HCT116 (cell line): ENCODE results near the gene RIBC2. TPM values are rescaled to one million over a fixed set of nuclear protein-coding genes. Genes with fewer than 3 reads are reported as not detected.
"Not testable (repeated sequence)": the region's sequence is repeated elsewhere in the genome, so short reads cannot be mapped to it uniquely, and the experiment has no call there.

ENCODE experiments used
- ATAC-seq: fragments of 200-7000 bp; cut with Tn5 transposase; 2 replicates; pipeline ENCODE4 v1.9.1; 2020; ENCODE audit warnings: mild to moderate bottlenecking, moderate library complexity
- BruUV-seq: library from RNA; stranded (reverse); fragments of 400-500 nt; replicated peaks from 2 replicates; lab custom pipeline; 2021; lab: Mats Ljungman, UMichigan
- CTCF ChIA-PET: fragments of 300-600 bp; sonication (Branson Sonifier 250); formaldehyde crosslinking; loops from one replicate; lab custom pipeline; 2021; ENCODE audit warnings: antibody characterized with exemption; lab: Charles Lee
- POLR2A ChIA-PET: fragments of 300-600, 350-600 bp; sonication (Branson Sonifier 250); formaldehyde crosslinking; loops from one replicate; lab custom pipeline; 2021; ENCODE audit warnings: antibody characterized with exemption; lab: Charles Lee
- RAD21 ChIA-PET, 2 experiments: fragments of 300-600 bp; sonication (Branson Sonifier 250); formaldehyde crosslinking; loops; one replicate each; lab custom pipeline; 2023; ENCODE audit warnings: low total read pairs in 2 of 2; ENCODE audit not compliant: uncharacterized antibody in 2 of 2, unreplicated experiment in 2 of 2, low non-redundant PET in 1 of 2; lab: Charles Lee
- DNase-seq: peaks from one replicate; pipeline ENCODE4 v3.0.0-alpha.2; 2010; ENCODE audit warnings: low read depth, low spot score
- H2AFZ ChIP-seq: fragments of 200-600 bp; shearing (Covaris generic), sonication (generic); 2 replicates; pipeline ENCODE4 v1.6.1; 2017; ENCODE audit warnings: low read depth, mixed run types, mixed read lengths, antibody characterized with exemption, low read length; ENCODE audit not compliant: poor library complexity, severe bottlenecking
- H3K27ac ChIP-seq: 2 replicates; pipeline ENCODE4 v1.5.1; 2012; ENCODE audit warnings: low read depth, low read length
- H3K27me3 ChIP-seq: fragments of 200-600 bp; sonication (generic); 2 replicates; pipeline ENCODE4 v1.6.1; 2016; ENCODE audit warnings: mixed run types, low read length, mixed read lengths; ENCODE audit not compliant: insufficient read depth
- H3K36me3 ChIP-seq, 2 experiments: fragments of 200-500 bp in 1 of 2; fragments of 200-600 bp in 1 of 2; sonication (Bioruptor generic) in 1 of 2; sonication (generic) in 1 of 2; 2 replicates each; pipeline versions ENCODE4 v1.5.1 to v1.6.1; 2014 to 2016; ENCODE audit warnings: low read length in 2 of 2, inconsistent platforms in 1 of 2, mixed read lengths in 1 of 2, mixed run types in 1 of 2; ENCODE audit not compliant: insufficient read depth in 2 of 2, control insufficient read depth in 1 of 2
- H3K4me1 ChIP-seq, 2 experiments: fragments of 200-600 bp in 1 of 2; sonication (generic) in 1 of 2; 2 replicates each; pipeline versions ENCODE4 v1.5.1 to v1.6.1; 2012 to 2017; ENCODE audit warnings: low read length in 2 of 2, inconsistent platforms in 1 of 2, mild to moderate bottlenecking in 1 of 2, mixed read lengths in 1 of 2, mixed run types in 1 of 2, moderate library complexity in 1 of 2; ENCODE audit not compliant: insufficient read depth in 2 of 2, control insufficient read depth in 1 of 2
- H3K4me2 ChIP-seq: fragments of 200-600 bp; sonication (generic); 2 replicates; pipeline ENCODE4 v1.6.1; 2017; ENCODE audit warnings: mixed run types, low read length, mixed read lengths
- H3K4me3 ChIP-seq, 2 experiments: fragments of 200-600 bp in 1 of 2; sonication (generic) in 1 of 2; replicated peaks in 1 of 2; 2 replicates each; pipeline ENCODE4 v1.5.1; 2011 to 2016; ENCODE audit warnings: low read length in 2 of 2, control low read depth in 1 of 2, low read depth in 1 of 2, mild to moderate bottlenecking in 1 of 2, mixed read lengths in 1 of 2, mixed run types in 1 of 2
- H3K79me2 ChIP-seq: fragments of 200-600 bp; sonication (generic); 2 replicates; pipeline ENCODE4 v1.6.1; 2017; ENCODE audit warnings: mild to moderate bottlenecking, mixed run types, low read length, moderate library complexity, mixed read lengths; ENCODE audit not compliant: insufficient read depth
- H3K9ac ChIP-seq: fragments of 200-600 bp; sonication (generic); 2 replicates; pipeline ENCODE4 v1.6.1; 2016; ENCODE audit warnings: low read length, mixed read lengths
- H3K9me2 ChIP-seq: fragments of 200-600 bp; sonication (generic), shearing (Covaris generic); 2 replicates; pipeline ENCODE4 v1.6.1; 2017; ENCODE audit warnings: mixed run types, mild to moderate bottlenecking, moderate library complexity; ENCODE audit not compliant: insufficient read depth
- H3K9me3 ChIP-seq, 2 experiments: fragments of 200-500 bp in 1 of 2; fragments of 200-600 bp in 1 of 2; sonication (Bioruptor generic) in 1 of 2; sonication (generic) in 1 of 2; 2 replicates each; pipeline ENCODE4 v1.6.1; 2014 to 2017; ENCODE audit warnings: low read length in 2 of 2, mixed read lengths in 2 of 2, inconsistent platforms in 1 of 2, low read depth in 1 of 2, mild to moderate bottlenecking in 1 of 2, mixed run types in 1 of 2, moderate library complexity in 1 of 2; ENCODE audit not compliant: control insufficient read depth in 1 of 2, insufficient read depth in 1 of 2
- H4K20me1 ChIP-seq: fragments of 200-600 bp; sonication (generic), shearing (Covaris generic); 2 replicates; pipeline ENCODE4 v1.6.1; 2017; ENCODE audit warnings: mixed run types, mild to moderate bottlenecking, moderate library complexity; ENCODE audit not compliant: insufficient read depth
- CTCF ChIP-seq, 3 experiments: fragments of 200-600 bp in 1 of 3; sonication (generic) in 1 of 3; IDR thresholded peaks in 2 of 3; conservative IDR thresholded peaks in 1 of 3; 2 replicates each; pipeline ENCODE4 v1.5.1; 2012 to 2017; ENCODE audit warnings: low read depth in 2 of 3, low read length in 2 of 3, antibody characterized with exemption in 1 of 3, borderline replicate concordance in 1 of 3, control low read depth in 1 of 3, mild to moderate bottlenecking in 1 of 3, mixed read lengths in 1 of 3, mixed run types in 1 of 3, moderate library complexity in 1 of 3; ENCODE audit not compliant: insufficient read depth in 1 of 3
- MAX ChIP-seq: IDR thresholded peaks from 2 replicates; pipeline ENCODE4 v1.6.1; 2012
- intact Hi-C: fragments of 100-400 bp; cut with micrococcal nuclease; formaldehyde crosslinking; loops from 2 replicates; pipeline ENCODE4 v1.10.0; 2022
- total RNA-seq: library from RNA; stranded (reverse); gene quantifications from one replicate; pipeline ENCODE4 v1.2.1, GENCODE V29; 2021; ENCODE audit not compliant: unreplicated experiment

Gene RIBC2
- total RNA-seq, 1 experiment from 2014 or later: 8.3 TPM

- TF ChIP-seq MAX (no peak), CTCF (IDR thresholded peaks at IDR 0.05 in 2 of 3, conservative IDR thresholded peaks at IDR 0.05 in 1 of 3; ENCODE audit: borderline replicate concordance in 1 of 3, insufficient read depth in 1 of 3, low read depth in 2 of 3, low read length in 2 of 3) (peak in 2 of 3 experiments; percentile 30 to 36; a peak in 4 of 6 replicates)
- POLR2A ChIA-PET: no interaction called here
- no peaks in the 10 kb centered on the region for H3K9me2 ChIP-seq
- no TSS peak for BruUV-seq
- RAD21 ChIA-PET: no interaction called here
- H3K4me3 ChIP-seq: no peak overlapping the region
- CTCF ChIA-PET: interaction anchor here (1.4 to 1.6 kb wide), 2 partner anchors 11 to 21 kb away, joined by 4 to 5 read pairs; no protein-coding TSS in a partner anchor
- H3K27ac ChIP-seq: no peak overlapping the region
- H3K4me2 ChIP-seq: no peak overlapping the region
- no peaks in the 10 kb centered on the region for H3K9me3 ChIP-seq
- no peaks in the 10 kb centered on the region for H3K36me3 ChIP-seq
- no peaks in the 10 kb centered on the region for H3K4me1 ChIP-seq
- peak; percentile 82 for ATAC-seq
- no peaks in the 10 kb centered on the region for H4K20me1 ChIP-seq
- no peak for DNase-seq
- intact Hi-C loops: no loop called here
- no peak overlapping the region for H3K9ac ChIP-seq
- H3K27me3 ChIP-seq: no peaks in the 10 kb centered on the region
- H2AFZ ChIP-seq: no peak overlapping the region
- H3K79me2 ChIP-seq: no peaks in the 10 kb centered on the region
Observed at GRCh38 chr22:45462034-45462655, 48.7 kb downstream of the RIBC2 start.

- H3K36me3 ChIP-seq, DNase-seq, BruUV-seq, H3K9me3 ChIP-seq, POLR2A ChIA-PET, H3K79me2 ChIP-seq, RAD21 ChIA-PET, ATAC-seq, H3K9ac ChIP-seq, H3K27me3 ChIP-seq, H4K20me1 ChIP-seq, intact Hi-C loops, CTCF ChIA-PET, H3K4me1 ChIP-seq, H3K4me3 ChIP-seq, H2AFZ ChIP-seq, H3K27ac ChIP-seq, H3K9me2 ChIP-seq, H3K4me2 ChIP-seq: not testable (repeated sequence)
Observed at GRCh38 chr22:45463691-45464090, 50.2 kb downstream of the RIBC2 start.
